HCT116 (cell line): Measurements from ENCODE around the gene MAPK14.

ENCODE experiments used
- POLR2A ChIP-seq: IDR thresholded peaks from 2 replicates; pipeline ENCODE4 v1.7.0; 2011; ENCODE audit warnings: borderline replicate concordance; ENCODE audit not compliant: insufficient read depth, insufficient read length; ENCODE audit errors: extremely low read depth
- POLR2AphosphoS5 ChIP-seq: IDR thresholded peaks from 2 replicates; pipeline ENCODE4 v1.6.1; 2011; ENCODE audit warnings: mild to moderate bottlenecking, low read depth, low read length, moderate library complexity
- REST ChIP-seq: IDR thresholded peaks from 2 replicates; pipeline ENCODE4 v1.6.1; 2012; ENCODE audit warnings: low read depth

DNA sequence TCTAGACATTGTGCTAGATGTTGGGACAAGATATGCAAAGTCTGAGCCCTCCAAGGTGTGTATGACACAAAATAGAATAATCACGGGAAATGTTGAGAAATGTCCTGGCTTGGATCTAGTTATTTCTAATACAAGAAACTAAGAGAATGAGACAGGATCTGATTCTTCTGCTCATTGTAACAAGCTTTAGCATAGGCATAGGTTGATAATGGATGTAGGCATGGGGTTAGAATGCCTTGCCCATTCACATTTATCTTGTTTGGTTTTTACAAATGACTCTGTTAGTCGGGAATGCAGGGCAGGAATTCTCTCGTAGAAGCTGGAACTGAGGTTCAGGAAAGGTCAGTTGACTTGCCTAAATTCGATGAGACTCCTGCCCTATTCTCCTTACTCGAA, 1.7 kb upstream of the MAPK14 start:
- no peak for TF ChIP-seq POLR2AphosphoS5
- TF ChIP-seq POLR2A, result no peak
- TF ChIP-seq REST, result no peak
